ENCODE measurements around the gene CCDC73.
"Not testable (repeated sequence)": the region's sequence is repeated elsewhere in the genome, so short reads cannot be mapped to it uniquely, and the experiment has no call there.

Gene CCDC73

GRCh38 chr11:32829157-32829679 is 34.8 kb upstream of the CCDC73 start:
- in situ Hi-C loops (cut with HindIII; ENCODE audit: low pct_ligation_motif_present, low sequenced_read_pairs), result no loop called here
- peak overlapping the region; percentile 60 for H3K4me3 ChIP-seq (ENCODE audit: low read depth, low read length)
- peaks cover 7% of the 10 kb centered on the region for H3K27me3 ChIP-seq (replicated peaks)
- H3K27ac ChIP-seq, result no peak overlapping the region
- H3K36me3 ChIP-seq (replicated peaks), result no peaks in the 10 kb centered on the region
- no peak for TF ChIP-seq CTCF (IDR thresholded peaks at IDR 0.05; ENCODE audit: low read depth, low read length, missing control alignments)
- DNase-seq, result peak; percentile 5

- Histone ChIP-seq H3K27me3 (replicated peaks) (peaks cover 7% of the 10 kb centered on the region), H3K4me3 (ENCODE audit: low read depth, low read length) (no peak overlapping the region), H3K36me3 (replicated peaks) (no peaks in the 10 kb centered on the region), H3K27ac (no peak overlapping the region)
- TF ChIP-seq CTCF (IDR thresholded peaks at IDR 0.05; ENCODE audit: low read depth, low read length, missing control alignments), result no peak
- no peak for DNase-seq
- in situ Hi-C loops (cut with HindIII; ENCODE audit: low pct_ligation_motif_present, low sequenced_read_pairs), result no loop called here
Observed at GRCh38 chr11:32827276-32827675, 32.8 kb upstream of the CCDC73 start.

DNA sequence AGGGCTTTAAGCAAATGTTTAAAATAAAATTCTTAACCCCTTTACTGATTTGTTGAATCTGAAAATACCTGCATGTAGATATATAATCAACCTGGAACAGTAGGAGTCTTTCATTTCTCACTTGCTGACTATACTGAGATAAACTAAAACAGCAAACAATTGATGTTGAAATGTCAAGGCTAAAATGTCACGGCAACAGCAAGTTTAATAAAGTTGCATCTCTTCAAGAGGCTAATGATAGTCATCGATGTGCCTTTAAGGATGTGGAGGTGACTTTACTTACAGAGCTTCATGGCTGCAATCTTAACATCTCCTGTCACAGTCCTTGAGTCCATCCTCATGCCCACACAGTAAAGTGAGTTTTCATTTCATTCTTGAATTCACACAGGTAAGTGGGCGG is 31.7 kb upstream of the CCDC73 start:
- Histone ChIP-seq H3K36me3 (replicated peaks) (no peaks in the 10 kb centered on the region), H3K27ac (no peak overlapping the region), H3K4me3 (ENCODE audit: low read depth, low read length) (no peak overlapping the region), H3K27me3 (replicated peaks) (peaks cover 7% of the 10 kb centered on the region)
- TF ChIP-seq CTCF (IDR thresholded peaks at IDR 0.05; ENCODE audit: low read depth, low read length, missing control alignments), result no peak
- in situ Hi-C loops (cut with HindIII; ENCODE audit: low pct_ligation_motif_present, low sequenced_read_pairs), result no loop called here
- DNase-seq, result no peak

GRCh38 chr11:32823617-32824016 is 29.2 kb upstream of the CCDC73 start:
- H3K27me3 ChIP-seq (replicated peaks); in situ Hi-C loops (cut with HindIII; ENCODE audit: low pct_ligation_motif_present, low sequenced_read_pairs); DNase-seq; H3K36me3 ChIP-seq (replicated peaks); H3K27ac ChIP-seq; H3K4me3 ChIP-seq (ENCODE audit: low read depth, low read length): not testable (repeated sequence)

DNA sequence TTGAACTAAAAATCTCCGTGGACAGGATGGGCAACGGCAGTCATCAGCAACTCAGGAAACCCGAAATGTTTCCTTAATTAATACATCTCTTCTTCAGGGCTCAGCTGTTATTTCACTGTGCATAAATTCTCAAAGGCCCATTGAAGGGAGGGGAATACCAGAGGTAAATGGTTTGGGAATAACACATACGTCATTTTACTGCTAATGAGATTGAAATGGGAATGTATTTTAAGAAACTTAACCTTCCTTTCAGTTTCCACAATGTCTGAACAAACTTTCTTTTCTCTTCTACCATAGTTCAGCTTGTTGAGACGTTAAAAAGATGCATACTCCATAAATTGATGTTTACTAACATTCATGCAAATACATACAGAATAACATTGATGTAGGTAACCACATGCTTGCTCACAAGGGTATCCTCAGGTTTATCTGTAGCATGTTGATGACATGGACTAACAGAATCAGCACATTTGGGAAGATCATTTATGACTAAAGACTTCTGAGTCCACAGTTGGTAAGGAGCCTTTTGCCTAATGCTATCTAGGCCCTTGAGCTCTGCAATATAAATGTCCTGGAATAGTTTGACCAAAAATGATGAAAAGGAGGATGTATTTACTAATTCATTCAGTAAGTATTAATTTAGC is 27.6 kb upstream of the CCDC73 start:
- in situ Hi-C loops (cut with HindIII; ENCODE audit: low pct_ligation_motif_present, low sequenced_read_pairs), result no loop called here
- DNase-seq, result no peak
- TF ChIP-seq CTCF (IDR thresholded peaks at IDR 0.05; ENCODE audit: low read depth, low read length, missing control alignments), result no peak
- no peaks in the 10 kb centered on the region for H3K36me3 ChIP-seq (replicated peaks)
- H3K27ac ChIP-seq, result no peak overlapping the region
- no peaks in the 10 kb centered on the region for H3K27me3 ChIP-seq (replicated peaks)
- H3K4me3 ChIP-seq (ENCODE audit: low read depth, low read length), result no peak overlapping the region

GRCh38 chr11:32821517-32821916 is 27.1 kb upstream of the CCDC73 start:
- no peaks in the 10 kb centered on the region for H3K36me3 ChIP-seq (replicated peaks)
- TF ChIP-seq CTCF (IDR thresholded peaks at IDR 0.05; ENCODE audit: low read depth, low read length, missing control alignments), result no peak
- DNase-seq, result no peak
- in situ Hi-C loops (cut with HindIII; ENCODE audit: low pct_ligation_motif_present, low sequenced_read_pairs), result no loop called here
- H3K4me3 ChIP-seq (ENCODE audit: low read depth, low read length), result no peak overlapping the region
- H3K27ac ChIP-seq, result no peak overlapping the region
- H3K27me3 ChIP-seq (replicated peaks), result no peaks in the 10 kb centered on the region
